Glutamatergic neuron (in vitro differentiated cells): ENCODE data around the gene CCDC183. TPM values are rescaled to one million over a fixed set of nuclear protein-coding genes. Genes with fewer than 3 reads are reported as not detected.
"Not testable (repeated sequence)": the region's sequence is repeated elsewhere in the genome, so short reads cannot be mapped to it uniquely, and the experiment has no call there.

ENCODE experiments used
- DNase-seq: peaks from one replicate; pipeline ENCODE4 v3.0.0; 2022
- H3K27ac Mint-ChIP-seq: one replicate; pipeline ENCODE4 v1.8.0; 2020; ENCODE audit warnings: mild to moderate bottlenecking, mixed read lengths, inconsistent platforms; ENCODE audit not compliant: unreplicated experiment
- H3K27me3 Mint-ChIP-seq: one replicate; pipeline ENCODE4 v1.8.0; 2020; ENCODE audit warnings: mild to moderate bottlenecking, moderate library complexity, mixed read lengths, inconsistent platforms; ENCODE audit not compliant: unreplicated experiment
- H3K36me3 Mint-ChIP-seq: one replicate; pipeline ENCODE4 v1.8.0; 2020; ENCODE audit warnings: mild to moderate bottlenecking, mixed read lengths, inconsistent platforms; ENCODE audit not compliant: unreplicated experiment
- H3K4me1 Mint-ChIP-seq: one replicate; pipeline ENCODE4 v1.8.0; 2020; ENCODE audit warnings: mild to moderate bottlenecking, low read depth, mixed read lengths, inconsistent platforms; ENCODE audit not compliant: unreplicated experiment
- H3K4me3 Mint-ChIP-seq: one replicate; pipeline ENCODE4 v1.8.0; 2020; ENCODE audit warnings: mild to moderate bottlenecking, mixed read lengths, inconsistent platforms; ENCODE audit not compliant: unreplicated experiment
- H3K9me3 Mint-ChIP-seq: one replicate; pipeline ENCODE4 v1.8.0; 2020; ENCODE audit warnings: mild to moderate bottlenecking, moderate library complexity, mixed read lengths, inconsistent platforms; ENCODE audit not compliant: unreplicated experiment
- total RNA-seq: library from RNA; stranded (reverse); fragmentation: NEBNext Ultra II Directional; extraction: Animal tissue kit (Norgen Biotek cat#: 25700); gene quantifications from one replicate; pipeline ENCODE4 v1.2.1, GENCODE V29; 2021; ENCODE audit not compliant: unreplicated experiment
- TF ChIP-seq, protein P1 (sequence below): fragments of 200-600 bp; sonication (generic); IDR thresholded peaks from one replicate; pipeline ENCODE4 v1.5.0; 2021; ENCODE audit not compliant: partially characterized antibody, unreplicated experiment

Gene CCDC183
- total RNA-seq, 1 donor from 2014 or later = 20.0 TPM

DNA sequence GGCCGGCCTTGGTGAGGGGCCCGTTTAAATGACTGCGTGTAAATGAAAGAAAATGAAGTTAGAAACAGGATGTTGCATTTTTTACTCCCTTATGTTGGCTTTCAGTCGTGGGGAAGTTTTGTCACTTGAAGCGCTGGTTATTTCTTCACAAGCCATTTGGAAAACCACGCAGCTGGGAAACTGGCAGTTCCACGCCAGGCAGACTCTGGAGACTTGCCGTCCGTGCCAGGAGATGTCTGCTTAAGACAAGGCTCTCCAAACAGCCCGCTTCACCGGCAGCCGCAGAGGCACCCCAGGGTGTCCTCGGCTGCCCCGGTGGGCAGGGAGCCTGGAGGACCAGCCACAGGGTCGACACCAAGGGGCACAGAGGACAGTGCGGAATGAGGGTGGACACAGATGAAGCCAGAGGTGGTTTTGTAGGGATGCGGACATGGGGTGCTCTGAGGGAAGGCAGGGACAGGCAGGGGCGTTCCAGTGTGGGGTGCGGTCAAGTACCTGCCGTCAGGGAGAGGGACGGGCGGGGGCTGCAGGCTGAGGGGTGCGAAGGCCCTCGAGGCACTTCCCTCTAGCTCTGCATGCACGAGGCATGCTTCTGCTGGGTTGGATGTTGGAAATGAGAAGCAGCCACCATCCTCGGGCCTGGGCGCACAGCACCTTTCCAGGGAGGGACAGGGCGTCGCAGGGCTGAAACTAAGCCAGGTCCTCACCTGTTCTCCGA, 35.0 kb downstream of the CCDC183 start:
- TF ChIP-seq, protein P1, sequence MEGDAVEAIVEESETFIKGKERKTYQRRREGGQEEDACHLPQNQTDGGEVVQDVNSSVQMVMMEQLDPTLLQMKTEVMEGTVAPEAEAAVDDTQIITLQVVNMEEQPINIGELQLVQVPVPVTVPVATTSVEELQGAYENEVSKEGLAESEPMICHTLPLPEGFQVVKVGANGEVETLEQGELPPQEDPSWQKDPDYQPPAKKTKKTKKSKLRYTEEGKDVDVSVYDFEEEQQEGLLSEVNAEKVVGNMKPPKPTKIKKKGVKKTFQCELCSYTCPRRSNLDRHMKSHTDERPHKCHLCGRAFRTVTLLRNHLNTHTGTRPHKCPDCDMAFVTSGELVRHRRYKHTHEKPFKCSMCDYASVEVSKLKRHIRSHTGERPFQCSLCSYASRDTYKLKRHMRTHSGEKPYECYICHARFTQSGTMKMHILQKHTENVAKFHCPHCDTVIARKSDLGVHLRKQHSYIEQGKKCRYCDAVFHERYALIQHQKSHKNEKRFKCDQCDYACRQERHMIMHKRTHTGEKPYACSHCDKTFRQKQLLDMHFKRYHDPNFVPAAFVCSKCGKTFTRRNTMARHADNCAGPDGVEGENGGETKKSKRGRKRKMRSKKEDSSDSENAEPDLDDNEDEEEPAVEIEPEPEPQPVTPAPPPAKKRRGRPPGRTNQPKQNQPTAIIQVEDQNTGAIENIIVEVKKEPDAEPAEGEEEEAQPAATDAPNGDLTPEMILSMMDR = no peak
- no peaks in the 10 kb centered on the region for H3K36me3 Mint-ChIP-seq
- peaks cover 5% of the 10 kb centered on the region for H3K4me1 Mint-ChIP-seq
- no peak overlapping the region for H3K27ac Mint-ChIP-seq
- peaks cover 15% of the 10 kb centered on the region for H3K27me3 Mint-ChIP-seq
- peak; percentile 11 for DNase-seq
- H3K4me3 Mint-ChIP-seq = no peak overlapping the region
- peaks cover 9% of the 10 kb centered on the region for H3K9me3 Mint-ChIP-seq

DNA sequence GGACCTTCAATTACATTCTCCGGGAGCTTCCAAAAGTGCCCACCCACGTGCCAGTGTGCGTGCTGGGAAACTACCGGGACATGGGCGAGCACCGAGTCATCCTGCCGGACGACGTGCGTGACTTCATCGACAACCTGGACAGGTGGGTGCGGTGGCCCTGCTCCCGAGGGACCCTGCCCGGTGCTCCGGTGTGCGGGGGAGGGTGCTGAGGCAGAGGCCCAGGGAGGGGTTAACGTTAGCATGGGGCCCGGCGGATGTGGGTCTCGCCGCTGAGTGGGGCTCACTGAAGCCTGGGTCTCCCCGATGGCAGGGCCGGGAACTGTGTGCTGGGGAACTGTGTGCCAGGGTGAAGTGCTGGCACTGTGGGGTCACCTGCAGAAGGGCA, 35.6 kb downstream of the CCDC183 start:
- TF ChIP-seq, protein P1 = no peak
- Mint-ChIP-seq H3K4me1 (peaks cover 5% of the 10 kb centered on the region), H3K9me3 (peaks cover 12% of the 10 kb centered on the region), H3K4me3 (no peak overlapping the region), H3K27me3 (peaks cover 18% of the 10 kb centered on the region), H3K36me3 (no peaks in the 10 kb centered on the region), H3K27ac (no peak overlapping the region)
- DNase-seq = peak; percentile 14

DNA sequence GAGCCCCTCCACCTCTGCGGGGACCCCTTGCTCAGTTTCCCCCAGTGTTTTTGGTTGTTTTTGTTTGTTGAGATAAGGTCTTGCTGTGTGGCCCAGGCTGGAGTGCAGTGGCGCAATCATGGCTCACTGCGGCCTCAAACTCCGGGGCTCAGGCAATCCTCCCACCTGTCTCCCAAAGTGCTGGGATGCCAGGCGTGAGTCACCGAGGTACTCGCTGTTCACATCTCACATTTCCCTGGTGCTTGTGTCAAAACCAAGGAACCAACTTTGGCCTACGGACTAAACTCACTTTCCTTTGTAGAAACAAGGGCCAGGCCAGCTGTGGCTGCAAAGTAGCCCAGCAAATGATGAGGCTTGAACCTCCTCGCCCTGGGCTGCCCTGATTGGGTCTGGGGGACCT, 36.4 kb downstream of the CCDC183 start:
- TF ChIP-seq, protein P1 = no peak
- Mint-ChIP-seq H3K4me1 (peaks cover 5% of the 10 kb centered on the region), H3K36me3 (no peaks in the 10 kb centered on the region), H3K27ac (no peak overlapping the region), H3K4me3 (no peak overlapping the region), H3K27me3 (peaks cover 18% of the 10 kb centered on the region), H3K9me3 (peaks cover 13% of the 10 kb centered on the region)
- DNase-seq = no peak

DNA sequence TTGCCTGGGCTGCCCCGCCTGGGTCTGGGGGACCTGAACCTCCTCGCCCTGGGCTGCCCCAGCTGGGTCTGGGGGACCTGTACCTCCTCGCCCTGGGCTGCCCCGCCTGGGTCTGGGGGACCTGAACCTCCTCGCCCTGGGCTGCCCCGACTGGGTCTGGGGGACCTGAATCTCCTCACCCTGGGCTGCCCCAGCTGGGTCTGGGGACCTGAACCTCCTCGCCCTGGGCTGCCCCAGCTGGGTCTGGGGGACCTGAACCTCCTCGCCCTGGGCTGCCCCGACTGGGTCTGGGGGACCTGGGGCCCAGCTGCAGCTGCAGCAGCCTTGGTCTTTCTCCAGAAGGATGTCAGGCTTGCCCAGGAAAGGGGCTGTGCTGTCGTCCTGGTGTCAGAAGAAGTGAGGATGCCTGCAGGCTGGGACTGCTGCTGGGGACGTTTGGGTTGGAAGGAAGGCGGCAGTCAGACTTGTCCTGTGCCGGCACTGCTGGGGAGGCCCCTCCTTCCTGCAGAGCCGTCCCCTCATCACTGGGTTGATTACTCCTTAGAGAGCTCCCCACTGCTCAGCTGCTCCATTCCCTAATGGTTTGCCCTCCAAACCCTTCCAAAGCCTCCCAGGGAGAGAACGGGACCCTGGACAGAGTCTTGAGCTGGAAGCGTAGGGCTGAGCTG, 37.4 kb downstream of the CCDC183 start:
- peaks cover 18% of the 10 kb centered on the region for H3K27me3 Mint-ChIP-seq
- H3K9me3 Mint-ChIP-seq = peaks cover 13% of the 10 kb centered on the region
- peak overlapping the region; percentile 66 for H3K4me3 Mint-ChIP-seq
- not testable (repeated sequence) for H3K4me1 Mint-ChIP-seq, H3K36me3 Mint-ChIP-seq
- peak overlapping the region; percentile 81 for H3K27ac Mint-ChIP-seq
- peak; percentile 9 for DNase-seq

DNA sequence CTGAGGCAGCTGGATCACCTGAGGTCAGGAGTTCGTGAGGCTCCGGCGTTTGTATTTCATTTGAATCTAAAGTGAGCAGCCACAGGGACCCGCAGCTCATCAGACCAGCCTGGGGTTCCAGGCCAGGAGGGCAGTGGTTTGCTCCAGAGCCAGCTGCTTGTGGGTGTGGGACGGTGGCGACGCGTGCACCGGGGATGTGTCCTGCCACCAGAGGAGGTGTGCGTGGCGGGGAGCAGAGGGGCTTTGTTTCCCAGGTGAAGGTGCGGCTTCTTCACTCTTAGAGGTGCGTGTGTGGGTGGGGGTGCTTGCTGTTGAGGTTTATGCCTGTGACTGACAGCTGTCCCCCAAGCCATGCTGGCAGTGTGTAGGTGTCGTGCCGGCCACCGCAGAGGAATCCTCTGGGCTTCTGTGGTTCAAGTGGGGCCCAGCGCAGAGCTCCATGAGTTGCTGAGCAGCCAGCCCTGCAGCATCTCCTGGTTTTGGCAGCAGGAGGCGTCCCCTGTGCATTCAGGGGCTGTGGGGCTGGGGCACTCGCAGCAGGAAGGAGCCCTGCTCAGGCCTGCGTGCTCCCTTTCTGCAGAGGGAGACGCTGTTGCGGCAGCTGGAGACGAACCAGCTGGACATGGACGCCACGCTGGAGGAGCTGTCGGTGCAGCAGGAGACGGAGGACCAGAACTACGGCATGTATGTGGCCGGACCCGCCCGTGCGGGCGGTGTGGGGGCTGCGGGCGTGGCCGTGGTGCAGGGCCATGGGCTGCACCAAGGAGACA, 39.2 kb downstream of the CCDC183 start:
- Mint-ChIP-seq H3K27me3 (peaks cover 18% of the 10 kb centered on the region), H3K27ac (peak overlapping the region; percentile 80), H3K4me3 (no peak overlapping the region)

More for the DNA sequence above, 39.2 kb downstream of the CCDC183 start:
- peaks cover 11% of the 10 kb centered on the region for H3K9me3 Mint-ChIP-seq
- TF ChIP-seq, protein P1 = no peak
- H3K4me1 Mint-ChIP-seq = peaks cover 10% of the 10 kb centered on the region
- DNase-seq = no peak
- H3K36me3 Mint-ChIP-seq = no peaks in the 10 kb centered on the region
